Hepatic stellate cell (primary cell): Measurements from ENCODE around the gene HOMER3.
"Not testable (repeated sequence)": the region's sequence is repeated elsewhere in the genome, so short reads cannot be mapped to it uniquely, and the experiment has no call there.

Experiments used
- DNase-seq: peaks from one replicate; pipeline ENCODE4 v3.0.0; 2011; ENCODE audit warnings: low spot score

HOMER3 gene

DNA sequence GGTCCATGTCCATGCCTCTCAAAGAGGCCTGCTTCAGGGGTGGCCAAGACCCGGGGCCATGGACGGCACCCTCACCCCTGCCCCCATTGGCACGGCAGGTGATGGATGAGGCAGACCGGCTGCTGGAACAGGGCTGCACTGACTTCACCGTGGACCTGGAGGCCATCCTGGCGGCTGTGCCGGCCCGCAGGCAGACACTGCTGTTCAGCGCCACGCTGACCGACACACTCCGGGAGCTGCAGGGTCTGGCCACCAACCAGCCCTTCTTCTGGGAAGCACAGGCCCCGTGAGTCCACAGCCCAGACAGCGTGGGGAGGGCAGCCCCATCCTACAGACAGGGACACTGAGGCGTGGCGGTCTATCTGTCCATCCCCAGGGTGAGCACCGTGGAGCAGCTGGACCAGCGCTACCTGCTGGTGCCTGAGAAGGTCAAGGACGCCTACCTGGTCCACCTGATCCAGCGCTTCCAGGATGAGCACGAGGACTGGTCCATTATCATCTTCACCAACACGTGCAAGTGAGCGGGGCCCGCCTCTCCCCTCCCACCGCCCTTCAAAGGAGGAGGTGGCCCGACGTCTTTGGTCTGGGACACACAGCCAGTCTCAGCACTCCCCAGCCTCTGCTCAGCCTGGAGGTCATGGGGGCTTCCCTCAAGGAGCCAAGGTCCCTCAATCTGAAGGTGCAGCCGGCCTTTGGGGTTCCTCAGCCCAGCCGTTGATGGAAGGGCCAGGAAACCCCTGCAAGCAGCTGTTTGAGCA lies 18.6 kb downstream of the HOMER3 start:
- DNase-seq: no peak

GRCh38 chr19:18921593-18921992 lies 19.4 kb downstream of the HOMER3 start:
- no peak for DNase-seq

DNA sequence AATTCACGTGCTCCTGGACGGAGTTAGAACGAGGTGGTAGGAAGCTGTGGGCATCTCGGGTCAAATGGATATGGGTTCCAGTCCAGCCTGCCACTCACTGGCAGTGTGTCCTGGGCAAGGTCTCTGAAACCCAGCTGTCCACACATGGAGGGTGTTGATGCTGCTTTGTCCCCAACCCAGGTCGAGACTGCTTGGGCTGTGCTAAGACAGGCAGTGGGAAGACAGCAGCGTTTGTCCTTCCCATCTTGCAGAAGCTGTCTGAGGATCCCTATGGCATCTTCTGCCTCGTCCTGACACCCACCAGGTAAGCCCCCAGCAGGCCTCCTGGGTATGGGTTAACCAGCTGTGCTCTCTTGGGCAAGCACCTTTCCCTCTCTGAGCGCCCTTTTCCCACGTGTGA lies 20.6 kb downstream of the HOMER3 start:
- no peak for DNase-seq

DNA sequence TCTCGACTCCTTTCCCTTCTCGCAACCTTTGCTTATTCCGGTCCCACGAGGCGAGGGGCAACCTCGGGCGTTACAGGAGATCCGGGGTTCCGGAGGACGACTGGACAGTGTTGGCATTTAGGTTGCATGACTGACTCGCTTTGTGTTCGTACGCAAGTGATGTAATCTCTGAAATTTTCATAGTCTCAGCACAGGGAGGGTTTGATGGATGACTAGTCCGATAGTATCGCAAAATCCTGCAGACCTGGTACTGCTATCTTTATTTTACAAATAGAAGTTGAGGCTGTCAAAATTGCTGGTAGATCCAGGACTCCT lies 21.2 kb downstream of the HOMER3 start:
- no peak for DNase-seq

- peak; percentile 100 for DNase-seq
Measured at GRCh38 chr19:18919086-18919899, 21.7 kb downstream of the HOMER3 start, which contains the start of the genes COPE and DDX49. Gene COPE, minus strand, starts transcription at chr19:18919387. Its CDS starts 39 bp downstream, at chr19:18919348. Gene DDX49, plus strand, starts transcription at chr19:18919715. Its CDS starts 27 bp downstream, at chr19:18919742.

DNA sequence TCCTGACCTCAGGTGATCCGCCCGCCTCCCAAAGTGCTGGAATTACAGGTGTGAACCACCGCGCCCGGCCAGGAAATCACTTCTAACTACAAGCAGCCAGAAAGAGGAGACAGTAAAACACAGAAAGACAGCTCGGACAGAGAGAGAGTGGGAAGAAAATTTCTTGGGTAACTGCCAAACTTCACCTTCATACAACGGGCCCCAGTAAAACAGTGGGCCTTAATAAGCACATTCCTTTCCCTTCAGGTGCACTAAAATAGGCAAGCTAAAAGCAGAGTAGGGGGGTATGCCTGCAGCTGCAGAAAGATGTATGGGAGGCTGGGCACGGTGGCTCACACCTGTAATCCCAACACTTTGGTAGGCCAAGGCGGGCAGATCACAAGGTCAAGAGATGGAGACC lies 23.4 kb downstream of the HOMER3 start:
- DNase-seq: not testable (repeated sequence)

GRCh38 chr19:18915639-18916038 lies 25.4 kb downstream of the HOMER3 start:
- peak; percentile 52 for DNase-seq

GRCh38 chr19:18913466-18913865 lies 27.6 kb downstream of the HOMER3 start:
- no peak for DNase-seq

- DNase-seq: no peak
Measured at GRCh38 chr19:18912933-18913332, 28.1 kb downstream of the HOMER3 start.

DNA sequence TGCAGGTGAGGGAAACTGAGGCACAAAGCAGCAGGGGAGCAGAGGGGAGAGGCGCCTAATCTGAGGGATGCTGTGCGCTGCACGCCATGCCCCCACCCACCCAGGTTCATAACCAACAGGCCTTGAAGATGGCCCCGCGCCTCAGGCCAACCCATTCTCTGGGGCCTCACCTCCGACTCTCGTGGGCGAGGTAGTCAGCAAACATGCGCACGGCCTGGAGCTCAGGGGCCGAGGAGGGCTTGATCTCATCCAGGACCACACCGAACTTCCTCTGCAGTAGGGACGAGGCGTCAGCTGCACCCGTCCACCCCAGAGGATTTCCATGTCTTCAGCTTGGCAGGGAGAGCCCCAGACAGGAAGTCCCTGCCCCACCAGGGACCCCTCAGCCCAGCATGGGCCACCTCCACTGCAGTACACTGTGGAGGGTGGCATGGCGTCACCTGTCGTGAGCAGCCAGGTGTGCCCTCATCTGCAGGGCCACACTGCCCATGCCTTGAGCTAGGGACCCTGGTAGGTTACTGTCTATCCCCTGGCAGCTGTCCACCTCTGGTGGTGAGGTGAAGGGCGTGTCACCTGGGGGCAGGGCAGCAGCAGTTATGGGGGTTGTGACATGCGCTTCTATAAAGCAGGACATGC lies 30.1 kb downstream of the HOMER3 start:
- no peak for DNase-seq

DNA sequence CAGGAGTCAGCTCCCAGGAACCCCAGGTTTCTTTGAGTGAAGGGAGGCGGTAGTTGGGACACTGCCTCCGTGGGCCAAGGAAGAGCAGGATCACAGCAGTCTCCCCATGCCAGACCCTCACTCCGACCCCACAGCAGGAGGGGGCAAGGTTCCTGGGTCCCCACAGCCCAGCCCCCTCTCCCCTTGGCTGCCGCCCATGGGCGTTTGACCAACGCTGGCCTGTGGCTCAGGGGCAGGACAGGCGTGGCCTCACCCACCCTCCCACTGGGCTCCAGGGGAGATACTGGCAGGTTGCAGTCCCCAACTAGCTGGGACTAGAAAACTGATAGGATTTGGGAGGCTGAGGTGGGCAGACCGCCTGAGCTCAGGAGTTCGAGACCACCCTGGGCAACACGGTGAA lies 31.0 kb downstream of the HOMER3 start:
- DNase-seq: no peak

DNA sequence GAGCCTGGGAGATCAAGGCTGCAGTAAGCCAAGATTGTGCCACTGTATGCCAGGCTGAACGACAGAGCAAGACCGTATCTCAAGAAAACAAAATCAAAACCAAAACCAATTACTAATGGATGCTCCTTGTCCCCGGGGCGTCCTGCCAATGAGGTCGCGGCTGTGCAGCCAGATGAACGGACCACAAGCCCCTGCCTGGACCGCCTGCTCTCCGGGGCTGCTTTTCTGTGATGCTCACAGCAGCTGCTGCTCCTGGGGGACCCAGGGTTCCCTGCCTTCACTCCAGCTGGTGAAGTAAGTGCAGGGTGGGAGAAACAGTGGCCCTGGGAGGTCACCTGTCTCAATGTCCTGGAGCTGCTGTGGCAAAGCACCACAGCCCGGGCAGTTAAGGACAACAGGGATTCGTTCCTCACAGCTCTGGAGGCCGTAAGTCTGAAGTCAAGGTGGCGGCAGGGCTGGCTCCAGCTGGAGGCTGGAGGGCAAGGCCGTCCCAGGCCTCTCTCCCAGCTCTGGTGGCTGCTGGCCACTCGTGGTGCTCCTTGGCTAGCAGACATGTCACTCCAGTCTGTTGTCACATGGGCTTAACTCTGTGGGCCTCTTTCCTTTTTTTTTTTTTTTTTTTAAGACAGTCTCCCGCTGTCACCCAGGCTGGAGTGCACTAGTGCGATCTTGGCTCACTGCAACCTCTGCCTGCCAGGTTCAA lies 31.9 kb downstream of the HOMER3 start:
- no peak for DNase-seq

- no peak for DNase-seq
Measured at GRCh38 chr19:18906605-18907519, 34.2 kb downstream of the HOMER3 start.

GRCh38 chr19:18905513-18906236 lies 35.3 kb downstream of the HOMER3 start:
- DNase-seq: no peak

- DNase-seq: no peak
Measured at GRCh38 chr19:18905058-18905456, 36.0 kb downstream of the HOMER3 start.

DNA sequence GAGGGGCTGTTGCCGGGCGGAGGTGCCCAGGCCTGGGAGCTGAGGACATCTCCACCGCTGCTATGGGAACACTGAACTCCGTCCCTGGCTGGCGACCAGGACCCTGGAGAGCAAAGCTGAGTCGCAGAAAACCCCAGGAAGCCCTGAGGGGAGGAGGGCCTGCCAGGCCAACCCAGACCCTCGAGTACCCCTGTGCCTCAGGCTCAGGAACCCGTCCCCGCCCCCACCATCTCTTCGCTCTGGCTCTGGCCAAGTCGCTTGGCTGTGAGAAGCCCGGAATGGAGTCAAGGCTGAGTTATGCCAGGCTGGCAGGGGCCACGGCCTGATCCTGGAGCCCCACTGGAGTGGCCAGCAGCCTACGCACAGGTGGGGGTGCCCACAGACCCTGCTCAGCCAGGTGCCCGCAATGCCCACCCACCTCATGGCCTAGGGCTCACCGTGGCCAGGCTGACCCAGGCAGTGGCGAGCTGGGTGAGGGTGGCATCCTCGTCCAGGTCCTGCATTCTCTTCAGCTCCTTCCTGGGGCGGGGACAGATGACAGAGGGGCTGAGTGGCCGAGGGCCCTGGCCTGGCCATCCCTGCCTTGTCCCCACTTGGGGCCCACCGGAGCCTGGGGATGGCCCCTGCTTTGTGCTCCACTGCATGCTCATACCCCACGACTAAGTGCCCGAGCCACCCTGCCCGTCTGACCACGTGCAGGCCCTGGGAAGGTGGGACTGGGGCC lies 36.5 kb downstream of the HOMER3 start:
- DNase-seq: no peak

DNA sequence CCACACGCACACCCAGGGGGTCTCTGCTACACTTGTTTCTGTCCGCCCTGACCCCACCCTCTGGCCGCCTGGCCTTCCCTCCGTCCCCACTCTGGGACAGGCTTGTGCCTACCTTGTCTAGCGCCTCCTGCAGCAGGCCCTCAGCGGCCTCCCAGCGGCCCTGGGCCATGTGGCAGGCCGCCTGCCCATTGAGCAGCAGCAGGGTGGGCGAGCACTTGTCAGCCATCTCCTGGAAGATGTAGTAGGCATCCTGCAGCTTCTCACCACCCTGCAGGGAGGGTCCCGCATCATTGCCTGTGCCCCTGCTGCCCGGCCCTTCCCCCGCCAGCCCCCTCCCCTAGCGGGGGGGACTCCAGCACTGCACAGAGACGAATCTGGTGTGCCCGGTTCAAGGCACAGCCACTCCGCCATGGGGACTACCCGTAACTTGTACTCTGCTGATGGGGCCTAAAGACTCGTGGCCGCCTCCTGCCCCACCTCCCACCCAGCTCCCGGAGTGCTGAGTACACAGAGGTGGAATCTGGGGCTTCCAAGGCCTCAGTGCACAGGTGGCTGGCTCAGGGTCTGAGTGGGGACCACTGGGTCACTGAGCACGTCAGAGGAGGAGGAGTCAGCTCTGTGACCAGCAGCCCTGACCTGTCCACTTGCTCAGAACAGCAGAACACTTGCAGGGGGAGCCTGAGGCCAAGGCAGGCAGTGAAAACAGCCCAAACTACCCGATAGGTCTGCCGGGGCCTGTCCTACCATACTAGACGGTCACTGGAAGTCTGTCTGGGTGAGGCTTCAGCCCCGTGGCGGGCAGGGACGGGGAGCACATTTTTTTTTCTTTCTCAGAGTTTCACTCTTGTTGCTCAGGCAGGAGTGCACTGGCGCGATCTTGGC lies 37.6 kb downstream of the HOMER3 start:
- DNase-seq: no peak

DNA sequence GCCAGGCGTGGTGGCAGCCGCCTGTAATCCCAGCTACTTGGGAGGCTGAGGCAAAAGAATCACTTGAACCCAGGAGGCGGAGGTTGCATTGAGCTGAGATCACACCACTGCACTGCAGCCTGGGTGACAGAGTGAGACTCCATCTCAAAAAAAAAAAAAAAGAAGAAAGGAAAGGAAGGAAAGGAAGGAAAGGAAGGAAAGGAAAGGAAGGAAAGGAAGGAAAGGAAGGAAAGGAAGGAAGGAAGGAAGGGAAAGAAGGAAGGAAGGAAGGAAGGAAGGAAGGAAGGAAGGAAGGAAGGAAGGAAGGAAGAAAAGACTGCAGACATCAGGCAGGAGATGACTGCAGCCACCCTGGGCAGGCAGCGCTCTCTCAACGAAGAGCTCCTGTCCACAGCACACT lies 38.5 kb downstream of the HOMER3 start:
- not testable (repeated sequence) for DNase-seq

GRCh38 chr19:18901491-18901890 lies 39.5 kb downstream of the HOMER3 start:
- DNase-seq: no peak
